ENCODE measurements around the gene DEFB127. TPM values are rescaled to one million over a fixed set of nuclear protein-coding genes. Genes with fewer than 3 reads are reported as not detected.
"Not testable (repeated sequence)": the region's sequence is repeated elsewhere in the genome, so short reads cannot be mapped to it uniquely, and the experiment has no call there.

The DEFB127 gene
- polyA plus RNA-seq (ENCODE audit: insufficient read length): not detected

- DNase-seq (ENCODE audit: low read depth): no peak
These were observed at the start of gene DEFB127 for GRCh38 chr20:157154-157553. DEFB127 (plus strand) TSS chr20:157454; CDS start chr20:157545, 91 bp downstream.

GRCh38 chr20:112396-112795 is 44.9 kb upstream of the DEFB127 start:
- no peak for DNase-seq (ENCODE audit: low read depth)

- no peak for DNase-seq (ENCODE audit: low read depth)
These were observed 39.7 kb upstream of the DEFB127 start for GRCh38 chr20:117518-117917.

- not testable (repeated sequence) for DNase-seq (ENCODE audit: low read depth)
These were observed 27.4 kb upstream of the DEFB127 start for GRCh38 chr20:129786-130323.

GRCh38 chr20:137668-138490 is 19.4 kb upstream of the DEFB127 start:
- no peak for DNase-seq (ENCODE audit: low read depth)

GRCh38 chr20:142290-142689 is 15.0 kb upstream of the DEFB127 start, which contains the start of gene DEFB126:
DEFB126 (plus strand) TSS chr20:142590; CDS start chr20:142629, 39 bp downstream.
- DNase-seq (ENCODE audit: low read depth): no peak

- DNase-seq (ENCODE audit: low read depth): no peak
These were observed 11.4 kb upstream of the DEFB127 start for GRCh38 chr20:145877-146276.

GRCh38 chr20:152131-152530 is 5.1 kb upstream of the DEFB127 start:
- no peak for DNase-seq (ENCODE audit: low read depth)

GRCh38 chr20:164618-165017 is 7.4 kb downstream of the DEFB127 start:
- DNase-seq (ENCODE audit: low read depth): no peak

GRCh38 chr20:168876-169275 is 11.6 kb downstream of the DEFB127 start:
- no peak for DNase-seq (ENCODE audit: low read depth)

- no peak for DNase-seq (ENCODE audit: low read depth)
These were observed 27.0 kb downstream of the DEFB127 start for GRCh38 chr20:184288-184687.

GRCh38 chr20:187733-188132 is 30.5 kb downstream of the DEFB127 start:
- no peak for DNase-seq (ENCODE audit: low read depth)

- no peak for DNase-seq (ENCODE audit: low read depth)
These were observed 32.4 kb downstream of the DEFB127 start, which contains the start of gene DEFB128 for GRCh38 chr20:189611-190010. DEFB128 (minus strand) TSS chr20:189711; CDS start chr20:189623, 88 bp downstream.

GRCh38 chr20:198225-198624 is 41.0 kb downstream of the DEFB127 start:
- no peak for DNase-seq (ENCODE audit: low read depth)

- DNase-seq (ENCODE audit: low read depth): no peak
These were observed 42.7 kb downstream of the DEFB127 start for GRCh38 chr20:199996-200395.

- not testable (repeated sequence) for DNase-seq (ENCODE audit: low read depth)
These were observed 46.4 kb downstream of the DEFB127 start for GRCh38 chr20:203630-204029.

Other genes with a start within 250 kb of the DEFB127 start
- gene DEFB125, start 69.8 kb upstream of the DEFB127 start, polyA plus RNA-seq (ENCODE audit: insufficient read length): not detected
- gene DEFB126, start 14.9 kb upstream of the DEFB127 start, polyA plus RNA-seq (ENCODE audit: insufficient read length): not detected
- not detected for gene DEFB128, start 32.3 kb downstream of the DEFB127 start, polyA plus RNA-seq (ENCODE audit: insufficient read length)
- not detected for gene DEFB129, start 69.8 kb downstream of the DEFB127 start, polyA plus RNA-seq (ENCODE audit: insufficient read length)
- gene DEFB132, start 100.3 kb downstream of the DEFB127 start, polyA plus RNA-seq (ENCODE audit: insufficient read length): not detected
- 11.3 TPM for gene C20orf96, start 133.3 kb downstream of the DEFB127 start, polyA plus RNA-seq (ENCODE audit: insufficient read length)
- 27.1 TPM for gene ZCCHC3, start 140.1 kb downstream of the DEFB127 start, polyA plus RNA-seq (ENCODE audit: insufficient read length)
- 24.1 TPM for gene SOX12, start 168.1 kb downstream of the DEFB127 start, polyA plus RNA-seq (ENCODE audit: insufficient read length)
- gene NRSN2, start 189.7 kb downstream of the DEFB127 start, polyA plus RNA-seq (ENCODE audit: insufficient read length): 24.4 TPM
- 2.9 TPM for gene TRIB3, start 223.3 kb downstream of the DEFB127 start, polyA plus RNA-seq (ENCODE audit: insufficient read length)

Data from forelimb muscle (tissue), 1 donor.